ENCODE results near the gene MFNG.

- no peak for TF ChIP-seq POLR2A (IDR thresholded peaks at IDR 0.05)
- no peak for TF ChIP-seq EP300 (IDR thresholded peaks at IDR 0.05)
- TF ChIP-seq CTCF (IDR thresholded peaks at IDR 0.05), result no peak
Observed at GRCh38 chr22:37518509-37519267, 32.5 kb upstream of the MFNG start.
